ENCODE results near the gene MYO1G.

- no peak for TF ChIP-seq RELA (IDR thresholded peaks at IDR 0.05; ENCODE audit: borderline replicate concordance, partially characterized antibody)
- no peak for TF ChIP-seq TCF3 (IDR thresholded peaks at IDR 0.05; ENCODE audit: borderline replicate concordance, insufficient read depth, low read depth, low read length)
- TF ChIP-seq MAX (IDR thresholded peaks at IDR 0.05; ENCODE audit: low read depth, low read length), result no peak
- no peak for TF ChIP-seq JUNB (IDR thresholded peaks at IDR 0.05)
- no peak for TF ChIP-seq EP300 (IDR thresholded peaks at IDR 0.05; ENCODE audit: borderline replicate concordance in 1 of 2, control insufficient read depth in 1 of 2, low read depth in 2 of 2, low read length in 2 of 2)
- no peak for TF ChIP-seq NBN (IDR thresholded peaks at IDR 0.05)
- TF ChIP-seq POLR2A (IDR thresholded peaks at IDR 0.05; ENCODE audit: low read depth, low read length), result no peak
- no peak for TF ChIP-seq ATF7 (IDR thresholded peaks at IDR 0.05; ENCODE audit: low read depth)
- TF ChIP-seq YY1 (IDR thresholded peaks at IDR 0.05; ENCODE audit: low read depth, low read length), result no peak
- no peak for TF ChIP-seq NFYA (IDR thresholded peaks at IDR 0.05; ENCODE audit: borderline replicate concordance, low read depth, low read length)
- TF ChIP-seq NFYB (IDR thresholded peaks at IDR 0.05; ENCODE audit: insufficient read depth, low read depth, low read length), result no peak
- TF ChIP-seq, protein P1, sequence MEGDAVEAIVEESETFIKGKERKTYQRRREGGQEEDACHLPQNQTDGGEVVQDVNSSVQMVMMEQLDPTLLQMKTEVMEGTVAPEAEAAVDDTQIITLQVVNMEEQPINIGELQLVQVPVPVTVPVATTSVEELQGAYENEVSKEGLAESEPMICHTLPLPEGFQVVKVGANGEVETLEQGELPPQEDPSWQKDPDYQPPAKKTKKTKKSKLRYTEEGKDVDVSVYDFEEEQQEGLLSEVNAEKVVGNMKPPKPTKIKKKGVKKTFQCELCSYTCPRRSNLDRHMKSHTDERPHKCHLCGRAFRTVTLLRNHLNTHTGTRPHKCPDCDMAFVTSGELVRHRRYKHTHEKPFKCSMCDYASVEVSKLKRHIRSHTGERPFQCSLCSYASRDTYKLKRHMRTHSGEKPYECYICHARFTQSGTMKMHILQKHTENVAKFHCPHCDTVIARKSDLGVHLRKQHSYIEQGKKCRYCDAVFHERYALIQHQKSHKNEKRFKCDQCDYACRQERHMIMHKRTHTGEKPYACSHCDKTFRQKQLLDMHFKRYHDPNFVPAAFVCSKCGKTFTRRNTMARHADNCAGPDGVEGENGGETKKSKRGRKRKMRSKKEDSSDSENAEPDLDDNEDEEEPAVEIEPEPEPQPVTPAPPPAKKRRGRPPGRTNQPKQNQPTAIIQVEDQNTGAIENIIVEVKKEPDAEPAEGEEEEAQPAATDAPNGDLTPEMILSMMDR (IDR thresholded peaks at IDR 0.05 in 2 of 3, conservative IDR thresholded peaks at IDR 0.05 in 1 of 3; ENCODE audit: control insufficient read depth in 2 of 3, extremely low read depth in 1 of 3, insufficient read depth in 1 of 3, low read depth in 3 of 3, low read length in 3 of 3), result no peak
- no peak for TF ChIP-seq POLR2AphosphoS5 (IDR thresholded peaks at IDR 0.05; ENCODE audit: low read length)
Observed at GRCh38 chr7:44976746-44977196, 2.0 kb downstream of the MYO1G start.

Data from GM12878 (cell line).